Raji (cell line): ENCODE measurements around the gene OR1L6.

Experiments
- POLR2A ChIP-seq: IDR thresholded peaks from 2 replicates; pipeline ENCODE4 v1.6.1; 2011; ENCODE audit warnings: low read depth, low read length, control low read depth; ENCODE audit not compliant: insufficient read depth

The OR1L6 gene

GRCh38 chr9:122742003-122742402, at the start of gene OR1L6:
OR1L6 (plus strand) TSS chr9:122742303; CDS start chr9:122749848, 7,545 bp downstream.
- TF ChIP-seq POLR2A: no peak

GRCh38 chr9:122695696-122696095, 46.4 kb upstream of the OR1L6 start:
- TF ChIP-seq POLR2A: no peak

- TF ChIP-seq POLR2A: no peak
Observed at GRCh38 chr9:122718038-122718437, 24.1 kb upstream of the OR1L6 start.

GRCh38 chr9:122719218-122719617, 22.9 kb upstream of the OR1L6 start:
- no peak for TF ChIP-seq POLR2A

- TF ChIP-seq POLR2A: no peak
Observed at GRCh38 chr9:122723690-122724089, 18.4 kb upstream of the OR1L6 start, which contains the start of gene OR1L4. OR1L4 (plus strand) TSS chr9:122723990; CDS start chr9:122723990, 0 bp downstream.

GRCh38 chr9:122754825-122755224, 12.7 kb downstream of the OR1L6 start:
- no peak for TF ChIP-seq POLR2A

GRCh38 chr9:122767817-122768216, 25.7 kb downstream of the OR1L6 start:
- no peak for TF ChIP-seq POLR2A

GRCh38 chr9:122777052-122777451, 34.9 kb downstream of the OR1L6 start:
- TF ChIP-seq POLR2A: no peak

- TF ChIP-seq POLR2A: no peak
Observed at GRCh38 chr9:122777935-122778627, 36.0 kb downstream of the OR1L6 start.

- TF ChIP-seq POLR2A: no peak
Observed at GRCh38 chr9:122779181-122779580, 37.1 kb downstream of the OR1L6 start.

- TF ChIP-seq POLR2A: no peak
Observed at GRCh38 chr9:122780026-122780425, 37.9 kb downstream of the OR1L6 start.

- TF ChIP-seq POLR2A: no peak
Observed at GRCh38 chr9:122781671-122782070, 39.6 kb downstream of the OR1L6 start.

- TF ChIP-seq POLR2A: no peak
Observed at GRCh38 chr9:122785269-122785668, 43.2 kb downstream of the OR1L6 start.

- no peak for TF ChIP-seq POLR2A
Observed at GRCh38 chr9:122786338-122786737, 44.2 kb downstream of the OR1L6 start.

- TF ChIP-seq POLR2A: no peak
Observed at GRCh38 chr9:122788831-122789230, 46.7 kb downstream of the OR1L6 start, which contains the start of gene OR5C1. OR5C1 (plus strand) TSS chr9:122788933; CDS start chr9:122788933, 0 bp downstream.

- no peak for TF ChIP-seq POLR2A
Observed at GRCh38 chr9:122789256-122790046, 47.3 kb downstream of the OR1L6 start.

- TF ChIP-seq POLR2A: no peak
Observed at GRCh38 chr9:122791872-122792669, 50.0 kb downstream of the OR1L6 start.
